Right lung (tissue), 5 donors: Measurements from ENCODE around the gene FAH. TPM values are rescaled to one million over a fixed set of nuclear protein-coding genes. Genes with fewer than 3 reads are reported as not detected.

Experiments used
- DNase-seq, 2 donors: peaks; one replicate each; pipeline ENCODE4 v3.0.0-alpha.2; 2013
- polyA plus RNA-seq, 5 donors: library from polyadenylated mRNA; unstranded; fragments of 120-200 nt; gene quantifications; one replicate each; pipeline versions ENCODE4 v1.2.1 to v1.2.3, GENCODE V29; 2013; ENCODE audit warnings: inconsistent platforms in 1 of 5, low replicate concordance in 1 of 5; ENCODE audit not compliant: insufficient read length in 5 of 5, insufficient read depth in 1 of 5

Gene FAH
- polyA plus RNA-seq, 5 donors = 47.6 to 54.1 (median 53.1) TPM

- no peak for DNase-seq
Observed at GRCh38 chr15:80191897-80192595, 39.2 kb downstream of the FAH start.

- DNase-seq = no peak
Observed at GRCh38 chr15:80194186-80194585, 41.4 kb downstream of the FAH start.

- no peak for DNase-seq
Observed at GRCh38 chr15:80194914-80195313, 42.1 kb downstream of the FAH start.

GRCh38 chr15:80199366-80199765 is 46.6 kb downstream of the FAH start:
- DNase-seq = no peak

GRCh38 chr15:80199869-80200268 is 47.1 kb downstream of the FAH start:
- no peak for DNase-seq

GRCh38 chr15:80201256-80202015 is 48.6 kb downstream of the FAH start:
- no peak for DNase-seq

GRCh38 chr15:80202016-80202315 is 49.2 kb downstream of the FAH start:
- no peak for DNase-seq

GRCh38 chr15:80202641-80203360 is 50.0 kb downstream of the FAH start:
- DNase-seq = no peak

- DNase-seq = no peak
Observed at GRCh38 chr15:80203361-80203885, 50.6 kb downstream of the FAH start.

GRCh38 chr15:80204231-80204630 is 51.4 kb downstream of the FAH start:
- no peak for DNase-seq

- DNase-seq = no peak
Observed at GRCh38 chr15:80207887-80208286, 55.1 kb downstream of the FAH start.

GRCh38 chr15:80208758-80209734 is 56.2 kb downstream of the FAH start:
- DNase-seq = no peak

GRCh38 chr15:80210611-80211573 is 58.1 kb downstream of the FAH start:
- DNase-seq = no peak

- DNase-seq = no peak
Observed at GRCh38 chr15:80211976-80212375, 59.2 kb downstream of the FAH start.

- peak; percentile 58 to 73 for DNase-seq
Observed at GRCh38 chr15:80214910-80215309, 62.1 kb downstream of the FAH start.

- DNase-seq = no peak
Observed at GRCh38 chr15:80216141-80216540, 63.3 kb downstream of the FAH start.

- DNase-seq = no peak
Observed at GRCh38 chr15:80216911-80217310, 64.1 kb downstream of the FAH start.

- DNase-seq = no peak
Observed at GRCh38 chr15:80217327-80217900, 64.6 kb downstream of the FAH start.

- DNase-seq = no peak
Observed at GRCh38 chr15:80219955-80220354, 67.2 kb downstream of the FAH start.
